BJ (cell line): ENCODE data around the gene PPP6R3. TPM values are rescaled to one million over a fixed set of nuclear protein-coding genes. Genes with fewer than 3 reads are reported as not detected.

Source experiments
- CTCF ChIA-PET: fragments of 350-600 bp; formaldehyde crosslinking; extraction: SDS; loops from one replicate; lab custom pipeline; 2021; ENCODE audit warnings: antibody characterized with exemption, inconsistent platforms; lab: Yijun Ruan, JAX
- POLR2A ChIA-PET: fragments of 300-600 bp; sonication (Branson Sonifier 250); formaldehyde crosslinking; extraction: SDS; loops from one replicate; lab custom pipeline; 2021; ENCODE audit warnings: antibody characterized with exemption; lab: Charles Lee
- DNase-seq: peaks from one replicate; pipeline ENCODE4 v3.0.0-alpha.2; 2011; ENCODE audit warnings: low read depth
- H3K27me3 ChIP-seq: 2 replicates; pipeline ENCODE4 v1.6.0; 2011; ENCODE audit warnings: low read length; ENCODE audit not compliant: control insufficient read depth, insufficient read depth
- H3K36me3 ChIP-seq: 2 replicates; pipeline ENCODE4 v1.5.1; 2011; ENCODE audit warnings: low read length; ENCODE audit not compliant: control insufficient read depth, insufficient read depth
- H3K4me3 ChIP-seq: 2 replicates; pipeline ENCODE4 v1.5.1; 2011; ENCODE audit warnings: low read depth, mild to moderate bottlenecking, control low read depth, low read length
- polyA plus RNA-seq: library from polyadenylated mRNA; depleted of rRNA; stranded (reverse); fragments of >200 nt; gene quantifications from 2 replicates; pipeline ENCODE4 v1.2.3, GENCODE V29; 2011
- TF ChIP-seq, protein P1 (sequence below): IDR thresholded peaks from 2 replicates; pipeline ENCODE4 v1.5.1; 2011; ENCODE audit warnings: low read depth, mild to moderate bottlenecking, control low read depth, inconsistent platforms, low read length, moderate library complexity; ENCODE audit not compliant: insufficient read depth

The PPP6R3 gene
- polyA plus RNA-seq, 1 experiment, result 31.6 TPM

GRCh38 chr11:68495872-68496271 is 35.3 kb downstream of the PPP6R3 start:
- H3K27me3 ChIP-seq, result no peaks in the 10 kb centered on the region
- TF ChIP-seq, protein P1, sequence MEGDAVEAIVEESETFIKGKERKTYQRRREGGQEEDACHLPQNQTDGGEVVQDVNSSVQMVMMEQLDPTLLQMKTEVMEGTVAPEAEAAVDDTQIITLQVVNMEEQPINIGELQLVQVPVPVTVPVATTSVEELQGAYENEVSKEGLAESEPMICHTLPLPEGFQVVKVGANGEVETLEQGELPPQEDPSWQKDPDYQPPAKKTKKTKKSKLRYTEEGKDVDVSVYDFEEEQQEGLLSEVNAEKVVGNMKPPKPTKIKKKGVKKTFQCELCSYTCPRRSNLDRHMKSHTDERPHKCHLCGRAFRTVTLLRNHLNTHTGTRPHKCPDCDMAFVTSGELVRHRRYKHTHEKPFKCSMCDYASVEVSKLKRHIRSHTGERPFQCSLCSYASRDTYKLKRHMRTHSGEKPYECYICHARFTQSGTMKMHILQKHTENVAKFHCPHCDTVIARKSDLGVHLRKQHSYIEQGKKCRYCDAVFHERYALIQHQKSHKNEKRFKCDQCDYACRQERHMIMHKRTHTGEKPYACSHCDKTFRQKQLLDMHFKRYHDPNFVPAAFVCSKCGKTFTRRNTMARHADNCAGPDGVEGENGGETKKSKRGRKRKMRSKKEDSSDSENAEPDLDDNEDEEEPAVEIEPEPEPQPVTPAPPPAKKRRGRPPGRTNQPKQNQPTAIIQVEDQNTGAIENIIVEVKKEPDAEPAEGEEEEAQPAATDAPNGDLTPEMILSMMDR, result no peak
- no peak overlapping the region for H3K4me3 ChIP-seq
- no peaks in the 10 kb centered on the region for H3K36me3 ChIP-seq
- ChIA-PET CTCF (no interaction called here), POLR2A (no interaction called here)
- no peak for DNase-seq

DNA sequence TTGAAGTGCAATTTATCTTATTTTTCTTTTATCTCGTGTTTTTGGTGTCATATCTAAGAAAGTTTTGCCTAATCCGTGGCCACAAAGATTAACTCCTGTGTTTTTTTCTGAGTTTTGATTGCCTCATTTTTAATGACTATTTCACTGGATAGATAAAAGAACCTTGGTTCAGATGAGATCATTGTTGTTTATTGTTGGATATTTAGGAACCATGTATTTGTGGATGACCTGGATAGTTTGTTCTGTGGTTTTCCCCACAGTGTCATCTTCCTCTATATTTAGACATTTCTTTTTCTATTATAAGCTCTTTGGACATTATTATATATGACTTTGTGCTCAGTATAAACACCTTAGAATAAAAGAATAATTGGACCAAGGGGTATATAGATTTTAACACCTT is 37.2 kb downstream of the PPP6R3 start:
- Histone ChIP-seq H3K4me3 (no peak overlapping the region), H3K27me3 (no peaks in the 10 kb centered on the region), H3K36me3 (no peaks in the 10 kb centered on the region)
- DNase-seq, result no peak
- TF ChIP-seq, protein P1, result no peak
- POLR2A ChIA-PET, result interaction anchor here (0.7 kb wide), 1 partner anchor 42 kb away, joined by 3 read pairs; no protein-coding TSS in a partner anchor
- CTCF ChIA-PET, result interaction anchor here (0.5 kb wide), 1 partner anchor 418 kb away, joined by 3 read pairs; no protein-coding TSS in a partner anchor

GRCh38 chr11:68498321-68498720 is 37.8 kb downstream of the PPP6R3 start:
- H3K27me3 ChIP-seq, result no peaks in the 10 kb centered on the region
- TF ChIP-seq, protein P1, result no peak
- no peak overlapping the region for H3K4me3 ChIP-seq
- CTCF ChIA-PET, result no interaction called here
- POLR2A ChIA-PET, result interaction anchor here (0.7 kb wide), 1 partner anchor 43 kb away, joined by 3 read pairs; no protein-coding TSS in a partner anchor
- DNase-seq, result no peak
- no peaks in the 10 kb centered on the region for H3K36me3 ChIP-seq

- ChIA-PET CTCF (no interaction called here), POLR2A (no interaction called here)
- H3K4me3 ChIP-seq, result no peak overlapping the region
- H3K27me3 ChIP-seq, result no peaks in the 10 kb centered on the region
- TF ChIP-seq, protein P1, result no peak
- DNase-seq, result no peak
- H3K36me3 ChIP-seq, result no peaks in the 10 kb centered on the region
Observed at GRCh38 chr11:68498903-68499883, 38.6 kb downstream of the PPP6R3 start.

DNA sequence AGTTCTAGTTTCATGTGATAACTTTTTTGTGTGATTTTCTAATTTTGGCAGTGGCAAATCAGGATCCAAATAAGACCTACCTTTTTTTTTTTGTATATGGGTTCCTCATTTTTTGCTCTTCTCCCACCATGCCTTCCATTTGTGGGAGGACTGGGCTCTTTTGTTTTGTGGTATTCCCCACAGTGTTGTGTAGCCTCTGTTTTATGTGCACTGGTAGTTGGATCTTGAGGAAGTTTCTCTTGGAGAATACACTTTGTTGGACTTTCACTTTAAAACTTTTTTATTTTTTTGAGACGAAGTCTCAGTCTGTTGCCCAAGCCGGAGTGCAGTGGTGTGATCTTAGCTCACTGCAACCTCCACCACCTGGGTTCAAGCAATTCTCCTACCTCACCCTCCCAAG is 39.7 kb downstream of the PPP6R3 start:
- ChIA-PET POLR2A (no interaction called here), CTCF (no interaction called here)
- Histone ChIP-seq H3K27me3 (no peaks in the 10 kb centered on the region), H3K4me3 (no peak overlapping the region), H3K36me3 (no peaks in the 10 kb centered on the region)
- no peak for DNase-seq
- TF ChIP-seq, protein P1, result no peak
